ENCODE measurements around the gene DGAT2.

GRCh38 chr11:75784085-75784478, 15.5 kb downstream of the DGAT2 start:
- TF ChIP-seq CTCF (IDR thresholded peaks at IDR 0.05) = no peak
- TF ChIP-seq EP300 (IDR thresholded peaks at IDR 0.05) = no peak
